IPS-20b (cell line): ENCODE data around the gene FZD2.
"Not testable (repeated sequence)": the region's sequence is repeated elsewhere in the genome, so short reads cannot be mapped to it uniquely, and the experiment has no call there.

Experiments used
- H3K27ac ChIP-seq: one replicate; pipeline ENCODE4 v1.5.1; 2013; ENCODE audit warnings: low read length
- H3K27me3 ChIP-seq: 2 replicates; pipeline ENCODE4 v1.6.1; 2013; ENCODE audit warnings: mild to moderate bottlenecking, low read length, inconsistent platforms; ENCODE audit not compliant: insufficient read depth
- H3K36me3 ChIP-seq: 2 replicates; pipeline ENCODE4 v1.6.1; 2013; ENCODE audit warnings: low read depth, mild to moderate bottlenecking, inconsistent platforms, low read length, moderate library complexity; ENCODE audit not compliant: insufficient read depth
- H3K4me1 ChIP-seq: 2 replicates; pipeline ENCODE4 v1.6.1; 2013; ENCODE audit warnings: mild to moderate bottlenecking, control low read depth, inconsistent platforms, low read length, moderate library complexity; ENCODE audit not compliant: insufficient read depth
- H3K4me3 ChIP-seq: 2 replicates; pipeline ENCODE4 v1.5.1; 2013; ENCODE audit warnings: mild to moderate bottlenecking, low read length, inconsistent platforms
- H3K9ac ChIP-seq: 2 replicates; pipeline ENCODE4 v1.6.1; 2013; ENCODE audit warnings: low read depth, mild to moderate bottlenecking, inconsistent platforms, low read length, moderate library complexity
- H3K9me3 ChIP-seq: 2 replicates; pipeline ENCODE4 v1.6.1; 2013; ENCODE audit warnings: mild to moderate bottlenecking, low read depth, low read length, inconsistent platforms; ENCODE audit not compliant: insufficient read depth

Gene FZD2

GRCh38 chr17:44556832-44557606 is at the start of gene FZD2:
Gene FZD2, plus strand, starts transcription at chr17:44557484. Its CDS starts 205 bp downstream, at chr17:44557689.
- peak within 1 kb of the TSS; percentile 87 for H3K4me3 ChIP-seq
- peaks cover 21% of the 10 kb centered on the region for H3K4me1 ChIP-seq
- H3K36me3 ChIP-seq, result no peaks in the 10 kb centered on the region
- H3K27me3 ChIP-seq, result peaks cover 53% of the 10 kb centered on the region
- peak within 1 kb of the TSS; percentile 89 for H3K9ac ChIP-seq
- H3K27ac ChIP-seq, result peak within 1 kb of the TSS; percentile 96
- no peaks in the 10 kb centered on the region for H3K9me3 ChIP-seq

- Histone ChIP-seq H3K27ac (peak overlapping the region; percentile 29), H3K4me1 (peaks cover 12% of the 10 kb centered on the region; the same call in 1 of the 2 replicates), H3K9ac (peak overlapping the region; percentile 72; the same call in 1 of the 2 replicates), H3K4me3 (peak overlapping the region; percentile 56)
- H3K27me3 ChIP-seq, H3K9me3 ChIP-seq, H3K36me3 ChIP-seq: not testable (repeated sequence)
These were observed 45.8 kb upstream of the FZD2 start for GRCh38 chr17:44511241-44512134.

GRCh38 chr17:44518032-44518431 is 39.3 kb upstream of the FZD2 start:
- no peaks in the 10 kb centered on the region for H3K36me3 ChIP-seq
- no peaks in the 10 kb centered on the region for H3K4me1 ChIP-seq
- H3K9me3 ChIP-seq, result no peaks in the 10 kb centered on the region
- H3K9ac ChIP-seq, result no peak overlapping the region
- H3K27ac ChIP-seq, result no peak overlapping the region
- no peak overlapping the region for H3K4me3 ChIP-seq
- H3K27me3 ChIP-seq, result no peaks in the 10 kb centered on the region

GRCh38 chr17:44522883-44523671 is 34.2 kb upstream of the FZD2 start:
- no peak overlapping the region for H3K9ac ChIP-seq
- H3K4me3 ChIP-seq, result no peak overlapping the region
- H3K4me1 ChIP-seq, result no peaks in the 10 kb centered on the region
- peaks cover 17% of the 10 kb centered on the region for H3K9me3 ChIP-seq
- H3K27me3 ChIP-seq, result no peaks in the 10 kb centered on the region
- H3K36me3 ChIP-seq, result no peaks in the 10 kb centered on the region
- no peak overlapping the region for H3K27ac ChIP-seq

DNA sequence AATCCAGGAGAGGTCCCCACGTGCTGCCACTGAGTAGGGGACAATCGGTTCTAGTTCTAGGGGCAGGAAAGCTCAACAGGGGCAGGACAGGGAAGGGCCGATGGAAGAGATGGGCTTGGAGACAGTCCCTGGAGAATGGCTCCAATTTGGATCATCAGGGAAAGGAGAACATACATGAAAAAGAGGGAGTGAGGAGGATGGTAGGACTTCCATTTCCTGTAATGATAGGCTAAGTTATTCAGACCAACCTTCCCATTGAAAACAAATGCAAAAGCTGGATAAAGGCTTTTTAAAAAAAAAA is 33.7 kb upstream of the FZD2 start:
- no peak overlapping the region for H3K27ac ChIP-seq
- H3K4me3 ChIP-seq, result no peak overlapping the region
- H3K4me1 ChIP-seq, result no peaks in the 10 kb centered on the region
- no peaks in the 10 kb centered on the region for H3K36me3 ChIP-seq
- no peaks in the 10 kb centered on the region for H3K27me3 ChIP-seq
- no peak overlapping the region for H3K9ac ChIP-seq
- H3K9me3 ChIP-seq, result peaks cover 17% of the 10 kb centered on the region

GRCh38 chr17:44527102-44527501 is 30.2 kb upstream of the FZD2 start:
- Histone ChIP-seq H3K4me1 (no peaks in the 10 kb centered on the region), H3K27me3 (no peaks in the 10 kb centered on the region), H3K4me3 (no peak overlapping the region), H3K9me3 (peaks cover 17% of the 10 kb centered on the region), H3K9ac (no peak overlapping the region), H3K27ac (no peak overlapping the region), H3K36me3 (no peaks in the 10 kb centered on the region)

GRCh38 chr17:44527954-44528353 is 29.3 kb upstream of the FZD2 start:
- no peaks in the 10 kb centered on the region for H3K36me3 ChIP-seq
- no peak overlapping the region for H3K4me3 ChIP-seq
- no peaks in the 10 kb centered on the region for H3K4me1 ChIP-seq
- H3K9me3 ChIP-seq, result peaks cover 17% of the 10 kb centered on the region
- no peaks in the 10 kb centered on the region for H3K27me3 ChIP-seq
- no peak overlapping the region for H3K27ac ChIP-seq
- H3K9ac ChIP-seq, result no peak overlapping the region

DNA sequence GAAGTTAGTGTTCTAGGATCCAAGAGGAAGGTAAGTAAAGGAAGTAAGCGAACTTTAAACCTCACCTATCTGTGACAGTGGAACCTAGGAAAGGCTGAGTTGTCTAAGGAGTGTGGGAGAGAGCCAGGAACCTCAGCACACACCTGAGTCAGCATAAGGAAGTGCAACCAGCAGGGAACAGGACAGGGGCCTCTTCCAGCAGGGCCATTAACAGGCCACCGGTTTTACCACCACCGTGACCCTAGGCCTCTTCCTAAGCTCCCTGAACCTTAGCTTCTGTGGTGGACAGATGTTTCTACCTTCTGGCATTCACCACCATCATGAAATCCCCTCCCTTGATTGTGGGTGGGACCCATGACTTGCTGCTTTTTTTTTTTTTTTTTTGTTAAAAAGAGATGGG is 27.4 kb upstream of the FZD2 start:
- Histone ChIP-seq H3K9me3 (peaks cover 17% of the 10 kb centered on the region), H3K9ac (no peak overlapping the region), H3K36me3 (no peaks in the 10 kb centered on the region), H3K4me3 (no peak overlapping the region), H3K4me1 (peaks cover 5% of the 10 kb centered on the region; the same call in 1 of the 2 replicates), H3K27me3 (no peaks in the 10 kb centered on the region), H3K27ac (no peak overlapping the region)

DNA sequence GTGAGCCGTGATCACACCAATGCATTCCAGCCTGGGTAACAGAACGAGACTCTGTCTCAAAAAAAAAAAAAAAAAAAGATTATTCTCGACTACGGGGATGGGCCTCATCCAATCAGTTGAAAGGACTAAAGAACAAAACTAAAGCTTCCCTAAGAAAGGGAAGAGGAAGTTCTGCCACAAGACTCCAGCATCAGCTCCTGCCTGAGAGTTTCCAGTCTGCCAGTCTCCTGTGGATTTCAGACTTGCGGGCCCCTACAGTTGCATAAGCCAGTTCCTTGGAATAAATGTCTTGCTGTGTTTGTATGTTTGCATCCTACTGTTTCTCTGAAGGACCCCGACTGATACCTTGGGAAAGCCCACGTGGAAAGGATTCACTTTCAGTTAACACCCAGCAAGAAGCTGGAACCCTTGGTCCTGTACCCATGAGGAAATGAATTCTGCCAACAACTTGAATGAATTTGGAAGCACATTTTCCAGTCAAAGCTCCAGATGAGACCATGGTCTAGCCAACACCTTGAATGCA is 26.3 kb upstream of the FZD2 start:
- peaks cover 14% of the 10 kb centered on the region for H3K9me3 ChIP-seq
- peaks cover 5% of the 10 kb centered on the region; the same call in 1 of the 2 replicates for H3K4me1 ChIP-seq
- H3K36me3 ChIP-seq, result no peaks in the 10 kb centered on the region
- peaks cover 4% of the 10 kb centered on the region for H3K27me3 ChIP-seq
- H3K9ac ChIP-seq, result no peak overlapping the region
- H3K27ac ChIP-seq, result no peak overlapping the region
- H3K4me3 ChIP-seq, result no peak overlapping the region

DNA sequence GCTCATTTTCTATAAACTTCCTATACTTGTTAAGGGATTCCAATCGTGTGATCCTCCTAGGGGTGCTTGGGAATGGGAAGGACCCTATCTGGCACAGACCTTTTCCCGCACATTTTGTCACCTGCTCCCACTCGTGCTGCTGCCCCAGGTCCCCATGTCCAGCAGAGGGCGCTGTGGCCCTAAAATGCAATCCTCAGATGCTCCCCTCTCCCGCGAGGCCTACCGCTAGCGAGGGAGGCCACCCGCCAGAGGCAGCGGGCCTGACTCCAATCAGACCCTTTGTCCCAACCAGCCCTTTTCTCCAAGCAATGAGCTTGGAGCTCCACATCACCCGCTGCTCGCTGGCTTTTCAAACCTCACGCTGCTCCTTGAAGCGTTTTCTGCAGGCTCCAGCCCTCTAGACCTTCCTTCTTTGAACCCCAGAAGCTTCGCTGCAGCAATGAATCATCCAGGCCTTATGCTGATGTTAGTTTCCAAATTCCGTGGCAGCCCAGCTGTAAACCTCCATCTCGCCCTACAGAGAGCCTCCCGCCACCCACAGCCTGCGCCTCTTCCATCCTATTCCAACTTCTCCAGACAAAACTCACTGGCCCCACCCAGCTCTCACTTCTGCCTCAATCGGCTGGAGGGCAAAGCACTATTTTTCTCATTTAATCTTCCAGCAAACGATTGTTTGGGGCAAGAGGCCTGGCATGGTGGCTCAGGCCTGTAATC is 23.6 kb upstream of the FZD2 start:
- Histone ChIP-seq H3K4me1 (peaks cover 10% of the 10 kb centered on the region; the same call in 1 of the 2 replicates), H3K36me3 (no peaks in the 10 kb centered on the region), H3K27ac (no peak overlapping the region), H3K27me3 (peaks cover 29% of the 10 kb centered on the region), H3K9me3 (no peaks in the 10 kb centered on the region), H3K9ac (peak overlapping the region; percentile 54; the same call in 1 of the 2 replicates), H3K4me3 (no peak overlapping the region)
